ENCODE results near the gene INF2. TPM values are rescaled to one million over a fixed set of nuclear protein-coding genes. Genes with fewer than 3 reads are reported as not detected.

INF2 gene
- total RNA-seq, 2 experiments from 2014 or later, result 74.9 to 76.9 TPM

DNA sequence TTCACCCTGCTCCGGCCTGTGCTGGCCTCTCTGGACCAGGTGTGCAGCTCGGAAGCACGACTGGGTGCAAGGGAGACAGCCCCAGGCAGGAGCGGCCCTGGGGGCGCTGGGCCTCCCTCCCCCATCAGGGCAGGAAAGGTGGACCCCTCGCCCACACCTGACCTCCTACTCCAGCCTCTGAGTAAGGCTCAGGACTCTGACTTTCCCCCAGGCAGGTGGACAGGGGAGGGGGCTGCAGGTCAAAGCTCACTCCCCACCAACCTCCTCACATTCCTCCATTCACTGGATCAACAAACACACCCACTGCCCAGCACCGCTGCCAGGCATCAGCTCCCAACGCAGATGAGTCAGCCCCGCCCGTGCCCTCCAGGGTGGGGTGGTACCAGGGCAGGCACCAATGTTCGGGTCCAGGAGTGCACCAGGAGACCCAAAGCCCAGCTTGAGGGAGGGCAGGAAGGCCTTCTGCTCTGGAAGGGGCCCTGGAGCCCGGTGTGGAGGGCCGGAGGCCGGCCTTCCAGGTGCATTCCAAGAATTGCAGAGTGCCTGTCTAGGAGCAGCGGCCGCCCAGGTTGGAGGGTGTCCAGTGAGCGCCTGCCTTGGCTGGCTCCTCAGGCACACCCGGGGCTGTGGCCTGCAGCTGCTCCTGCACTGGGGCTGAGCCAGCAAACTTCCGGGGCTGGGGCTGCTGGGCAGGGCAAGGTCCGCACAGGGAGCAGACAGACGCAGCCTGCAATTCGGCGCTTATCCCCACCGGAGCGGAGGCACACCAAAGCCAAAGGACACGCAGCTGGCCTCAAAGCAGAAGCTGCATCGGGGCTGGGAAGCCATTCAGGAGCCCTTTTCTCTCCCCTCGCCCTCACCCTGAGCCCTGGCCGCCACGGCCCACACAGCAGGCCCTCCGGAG, 1.6 kb upstream of the INF2 start:
- Histone ChIP-seq H3K9me3 (ENCODE audit: control insufficient read depth in 1 of 2, insufficient read depth in 1 of 2, low read length in 2 of 2) (no peaks in the 10 kb centered on the region), H3K27ac (ENCODE audit: low read depth in 1 of 2, low read length in 2 of 2) (peak overlapping the region in 1 of 2 donors; percentile 23), H3K27me3 (ENCODE audit: control insufficient read depth in 1 of 2, insufficient read depth in 2 of 2, low read length in 2 of 2) (no peaks in the 10 kb centered on the region), H3K4me1 (ENCODE audit: insufficient read depth, low read length) (peaks cover 65% of the 10 kb centered on the region), H3K4me3 (ENCODE audit: low read length) (no peak overlapping the region), H3K36me3 (ENCODE audit: insufficient read depth, low read length) (peaks cover 5% of the 10 kb centered on the region)
- CTCF ChIA-PET, result no interaction called here
- TF ChIP-seq, protein P1, sequence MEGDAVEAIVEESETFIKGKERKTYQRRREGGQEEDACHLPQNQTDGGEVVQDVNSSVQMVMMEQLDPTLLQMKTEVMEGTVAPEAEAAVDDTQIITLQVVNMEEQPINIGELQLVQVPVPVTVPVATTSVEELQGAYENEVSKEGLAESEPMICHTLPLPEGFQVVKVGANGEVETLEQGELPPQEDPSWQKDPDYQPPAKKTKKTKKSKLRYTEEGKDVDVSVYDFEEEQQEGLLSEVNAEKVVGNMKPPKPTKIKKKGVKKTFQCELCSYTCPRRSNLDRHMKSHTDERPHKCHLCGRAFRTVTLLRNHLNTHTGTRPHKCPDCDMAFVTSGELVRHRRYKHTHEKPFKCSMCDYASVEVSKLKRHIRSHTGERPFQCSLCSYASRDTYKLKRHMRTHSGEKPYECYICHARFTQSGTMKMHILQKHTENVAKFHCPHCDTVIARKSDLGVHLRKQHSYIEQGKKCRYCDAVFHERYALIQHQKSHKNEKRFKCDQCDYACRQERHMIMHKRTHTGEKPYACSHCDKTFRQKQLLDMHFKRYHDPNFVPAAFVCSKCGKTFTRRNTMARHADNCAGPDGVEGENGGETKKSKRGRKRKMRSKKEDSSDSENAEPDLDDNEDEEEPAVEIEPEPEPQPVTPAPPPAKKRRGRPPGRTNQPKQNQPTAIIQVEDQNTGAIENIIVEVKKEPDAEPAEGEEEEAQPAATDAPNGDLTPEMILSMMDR (IDR thresholded peaks at IDR 0.05), result no peak
- Mint-ChIP-seq H3K4me1 (ENCODE audit: low read depth) (peaks cover 44% of the 10 kb centered on the region), H3K9me3 (no peaks in the 10 kb centered on the region), H3K27ac (peak overlapping the region; percentile 71), H3K27me3 (no peaks in the 10 kb centered on the region), H3K36me3 (ENCODE audit: low read depth) (no peaks in the 10 kb centered on the region), H3K4me3 (peak overlapping the region; percentile 80)
- ATAC-seq (ENCODE audit: poor library complexity) (no peak), DNase-seq (no peak)
- intact Hi-C loops (cut with DNase I, micrococcal nuclease), result loop anchor here in 1 of 2 experiments (2.0 kb wide), 1 partner anchor 65 kb away; the partner anchor contains the start of gene SIVA1
- POLR2A ChIA-PET, result interaction anchor here (1.4 to 1.7 kb wide), 2 partner anchors 10 to 22 kb away, joined by 5 to 11 read pairs; no protein-coding TSS in a partner anchor

GRCh38 chr14:104688505-104689108, 811 bp upstream of the INF2 start:
- no peaks in the 10 kb centered on the region for H3K9me3 ChIP-seq (ENCODE audit: control insufficient read depth in 1 of 2, insufficient read depth in 1 of 2, low read length in 2 of 2)
- intact Hi-C loops (cut with DNase I, micrococcal nuclease), result loop anchor here in 1 of 2 experiments (2.0 kb wide), 1 partner anchor 64 kb away; the partner anchor contains the start of gene SIVA1
- ChIA-PET CTCF (no interaction called here), POLR2A (no interaction called here)
- TF ChIP-seq, protein P1 (IDR thresholded peaks at IDR 0.05), result no peak
- peaks cover 73% of the 10 kb centered on the region for H3K4me1 ChIP-seq (ENCODE audit: insufficient read depth, low read length)
- no peaks in the 10 kb centered on the region for H3K27me3 Mint-ChIP-seq
- DNase-seq (peak in 2 of 14 experiments; percentile 32 to 60), ATAC-seq (ENCODE audit: poor library complexity) (no peak)
- peaks cover 48% of the 10 kb centered on the region for H3K4me1 Mint-ChIP-seq (ENCODE audit: low read depth)
- H3K36me3 Mint-ChIP-seq (ENCODE audit: low read depth), result no peaks in the 10 kb centered on the region
- H3K9me3 Mint-ChIP-seq, result no peaks in the 10 kb centered on the region
- H3K27ac ChIP-seq (ENCODE audit: low read depth in 1 of 2, low read length in 2 of 2), result peak overlapping the region in 1 of 2 donors; percentile 29
- no peaks in the 10 kb centered on the region for H3K27me3 ChIP-seq (ENCODE audit: control insufficient read depth in 1 of 2, insufficient read depth in 2 of 2, low read length in 2 of 2)
- no peak overlapping the region for H3K27ac Mint-ChIP-seq
- H3K4me3 Mint-ChIP-seq, result peak overlapping the region; percentile 80
- H3K36me3 ChIP-seq (ENCODE audit: insufficient read depth, low read length), result peaks cover 5% of the 10 kb centered on the region
- H3K4me3 ChIP-seq (ENCODE audit: low read length), result peak overlapping the region; percentile 39

DNA sequence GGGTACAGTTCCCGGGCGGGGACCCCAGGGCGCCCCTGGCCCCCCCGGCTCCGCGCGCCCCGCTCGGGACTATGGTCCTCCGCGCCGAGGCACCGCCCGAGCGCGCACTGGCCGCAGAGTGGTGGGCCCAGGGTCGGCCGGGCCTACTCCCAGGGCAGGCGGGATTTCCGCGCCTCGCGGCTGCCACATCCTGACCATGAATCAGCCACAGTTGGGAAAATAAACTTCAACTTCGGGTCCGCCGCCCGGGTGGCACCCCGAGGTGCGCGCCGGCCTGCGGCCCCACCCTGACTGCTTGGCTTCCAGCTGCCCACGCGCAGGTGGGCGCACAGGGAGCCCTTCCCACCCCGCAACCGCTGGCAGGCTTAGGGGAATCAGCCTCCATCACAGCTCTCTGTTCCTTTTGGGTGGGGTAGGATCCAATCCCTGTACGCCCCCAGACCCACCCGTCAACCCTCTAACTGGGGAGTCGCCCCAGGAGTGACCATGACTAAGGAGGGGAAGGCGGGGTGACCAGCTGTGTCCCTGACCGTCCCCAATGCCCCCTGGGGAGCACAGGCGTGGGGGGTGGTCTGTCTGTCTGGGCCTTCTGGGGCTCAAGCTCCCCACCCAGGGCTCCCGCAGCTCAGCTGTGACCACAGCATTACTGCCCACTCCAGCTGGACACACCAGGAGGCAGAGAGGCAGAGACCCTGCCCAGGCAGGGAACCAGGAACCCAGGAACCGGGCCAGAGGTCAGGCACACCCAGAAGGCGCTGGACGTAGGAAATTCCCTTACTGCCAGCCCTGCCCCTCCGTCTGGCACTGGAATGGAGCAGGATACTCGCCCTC, 678 bp downstream of the INF2 start:
- H3K4me1 ChIP-seq (ENCODE audit: insufficient read depth, low read length), result peaks cover 85% of the 10 kb centered on the region
- ATAC-seq (ENCODE audit: poor library complexity) (peak; percentile 19), DNase-seq (peak in 4 of 14 experiments; percentile 21 to 51 (median 34))
- H3K9me3 ChIP-seq (ENCODE audit: control insufficient read depth in 1 of 2, insufficient read depth in 1 of 2, low read length in 2 of 2), result no peaks in the 10 kb centered on the region
- ChIA-PET CTCF (no interaction called here), POLR2A (interaction anchor here (1.4 to 2.2 kb wide), 4 partner anchors 12 to 111 kb away, joined by 3 to 10 read pairs (median 7); partner anchors contain the start of genes SIVA1 and ZBTB42)
- peak overlapping the region; percentile 80 for H3K27ac Mint-ChIP-seq
- intact Hi-C loops (cut with DNase I, micrococcal nuclease), result loop anchor here in 1 of 2 experiments (2.0 kb wide), 1 partner anchor 63 kb away; the partner anchor contains the start of gene SIVA1
- peaks cover 52% of the 10 kb centered on the region for H3K4me1 Mint-ChIP-seq (ENCODE audit: low read depth)
- no peaks in the 10 kb centered on the region for H3K27me3 ChIP-seq (ENCODE audit: control insufficient read depth in 1 of 2, insufficient read depth in 2 of 2, low read length in 2 of 2)
- no peaks in the 10 kb centered on the region for H3K27me3 Mint-ChIP-seq
- H3K9me3 Mint-ChIP-seq, result no peaks in the 10 kb centered on the region
- H3K27ac ChIP-seq (ENCODE audit: low read depth in 1 of 2, low read length in 2 of 2), result peak overlapping the region in 1 of 2 donors; percentile 29
- H3K36me3 Mint-ChIP-seq (ENCODE audit: low read depth), result no peaks in the 10 kb centered on the region
- peak overlapping the region; percentile 61 for H3K4me3 ChIP-seq (ENCODE audit: low read length)
- TF ChIP-seq, protein P1 (IDR thresholded peaks at IDR 0.05), result no peak
- H3K4me3 Mint-ChIP-seq, result peak overlapping the region; percentile 89
- H3K36me3 ChIP-seq (ENCODE audit: insufficient read depth, low read length), result peaks cover 5% of the 10 kb centered on the region
